ENCODE data around the gene CCDC33.
"Not testable (repeated sequence)": the region's sequence is repeated elsewhere in the genome, so short reads cannot be mapped to it uniquely, and the experiment has no call there.

The CCDC33 gene

DNA sequence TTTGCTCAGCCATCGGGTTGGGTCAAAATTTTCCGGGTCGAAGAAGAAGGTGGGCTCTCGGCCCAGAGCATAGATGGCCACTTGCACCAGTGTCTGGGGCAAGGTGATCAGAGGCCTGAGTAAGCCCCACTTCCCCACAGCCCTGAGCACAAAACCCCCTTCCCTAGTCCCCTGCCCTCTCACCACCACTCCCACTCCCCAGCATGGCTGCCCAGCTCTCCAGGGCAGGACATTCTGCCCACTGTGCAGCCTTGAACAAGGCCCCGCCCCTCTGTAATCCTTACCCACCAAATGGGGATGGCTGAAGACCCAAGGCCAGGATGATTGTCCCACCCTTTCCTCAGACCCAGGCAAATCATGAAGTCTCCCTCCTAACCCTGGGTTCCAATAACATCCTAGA lies 102.5 kb downstream of the CCDC33 start:
- no peak for DNase-seq

DNA sequence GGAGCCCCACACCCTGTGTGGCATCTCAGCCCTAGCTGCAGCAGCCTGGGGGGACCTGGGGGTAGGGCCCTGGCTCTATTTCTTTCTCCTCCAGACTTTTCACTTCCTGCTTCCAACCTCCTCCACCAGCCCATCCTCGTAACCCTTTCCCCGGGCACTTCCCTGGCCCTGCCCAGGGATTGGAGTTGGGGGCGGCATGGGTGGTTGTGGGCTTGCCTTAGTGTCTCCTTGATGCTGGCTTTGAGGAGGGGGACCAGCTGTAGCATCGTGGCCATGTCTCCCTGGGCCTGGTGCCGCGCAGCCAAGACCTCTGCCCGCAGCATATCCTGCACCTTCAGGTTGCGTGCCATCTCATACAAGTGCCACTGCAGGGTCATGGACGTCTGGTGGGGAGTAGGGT lies 103.2 kb downstream of the CCDC33 start:
- no peak for DNase-seq

DNA sequence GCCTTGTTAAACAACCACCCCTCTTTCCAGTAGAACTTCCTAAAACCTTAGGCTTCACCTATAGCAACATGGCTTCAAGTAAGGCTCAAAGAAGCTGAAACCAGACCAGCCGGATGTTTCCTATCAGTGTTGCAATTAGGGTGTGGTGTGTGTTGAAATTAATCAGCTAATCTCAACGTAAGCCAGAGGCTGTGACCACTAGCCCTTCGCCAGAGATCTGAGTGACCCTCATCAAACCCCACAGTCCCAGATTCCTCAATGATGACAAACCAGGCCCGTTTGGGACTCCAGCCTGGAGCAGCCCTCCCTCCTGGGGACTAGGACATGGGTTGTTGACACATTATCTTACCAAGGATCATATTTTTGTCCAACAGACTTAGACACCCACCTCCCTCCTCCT lies 104.0 kb downstream of the CCDC33 start:
- DNase-seq: no peak

DNA sequence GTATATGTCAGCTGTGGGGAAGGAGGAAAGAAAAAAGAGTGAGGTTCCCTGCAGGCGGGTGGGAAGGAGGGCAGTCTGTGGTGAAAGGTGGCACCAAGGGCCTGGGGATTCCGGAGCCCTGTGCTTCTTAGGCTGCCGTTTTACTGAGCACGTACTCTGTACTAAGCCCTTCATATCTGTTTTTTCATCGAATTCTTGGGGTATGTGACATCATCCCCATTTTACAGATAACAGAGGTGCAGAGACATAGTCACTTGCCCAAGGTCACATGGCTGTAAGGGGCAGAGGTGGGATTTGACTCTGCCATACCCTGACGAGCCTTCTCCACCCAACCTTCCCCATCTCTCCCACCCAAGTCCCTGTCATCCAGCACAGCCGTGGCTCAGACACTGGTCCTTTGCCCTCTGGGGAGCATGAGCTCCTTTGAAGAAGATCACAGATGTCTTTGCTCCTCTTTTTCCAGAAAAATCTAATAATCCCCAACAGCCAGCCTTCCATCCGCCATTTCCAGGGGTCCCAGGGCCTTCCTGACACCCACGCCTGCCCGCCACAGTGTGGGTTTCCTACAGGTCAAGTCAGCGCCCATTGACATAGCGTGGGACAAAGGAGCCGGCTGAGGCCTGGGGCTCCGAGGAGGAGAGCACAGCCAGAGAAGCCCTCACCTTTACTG lies 107.1 kb downstream of the CCDC33 start:
- no peak for DNase-seq

DNA sequence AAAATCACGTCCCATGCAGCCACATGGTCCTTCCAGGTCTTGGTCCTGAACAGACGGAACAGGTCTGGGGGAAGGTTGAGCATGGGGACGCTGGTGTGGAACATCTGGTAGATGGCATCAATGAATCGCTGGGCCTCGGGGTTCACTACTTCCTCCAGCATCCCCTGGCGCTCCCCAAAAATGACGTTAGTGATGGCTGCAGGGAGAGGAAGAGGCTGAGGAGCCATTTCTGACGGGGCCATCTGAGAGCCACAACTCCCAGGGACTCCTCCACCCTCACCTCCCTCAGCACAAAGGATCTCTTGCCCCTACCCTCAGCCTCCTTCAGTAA lies 107.6 kb downstream of the CCDC33 start:
- DNase-seq: no peak

DNA sequence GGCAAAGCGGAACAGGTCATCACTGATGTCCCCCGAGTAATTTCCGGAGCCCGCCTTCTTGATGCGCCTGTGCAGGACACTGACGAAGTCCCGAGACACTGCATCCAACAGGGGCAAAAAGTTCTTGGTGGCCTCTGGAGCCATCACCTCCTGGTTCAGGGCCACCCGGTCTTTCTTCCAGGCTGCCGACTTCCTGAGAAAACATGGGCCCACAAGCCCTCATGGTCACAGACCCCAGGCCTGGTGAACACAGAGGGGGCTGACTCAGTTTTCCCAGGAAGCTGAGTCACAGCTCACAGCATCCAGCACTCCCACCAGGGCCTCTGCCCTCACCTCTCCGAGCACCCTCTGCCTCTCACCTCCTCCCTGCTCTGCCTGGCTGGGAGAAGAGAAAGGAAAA lies 108.9 kb downstream of the CCDC33 start:
- peak; percentile 68 for DNase-seq

DNA sequence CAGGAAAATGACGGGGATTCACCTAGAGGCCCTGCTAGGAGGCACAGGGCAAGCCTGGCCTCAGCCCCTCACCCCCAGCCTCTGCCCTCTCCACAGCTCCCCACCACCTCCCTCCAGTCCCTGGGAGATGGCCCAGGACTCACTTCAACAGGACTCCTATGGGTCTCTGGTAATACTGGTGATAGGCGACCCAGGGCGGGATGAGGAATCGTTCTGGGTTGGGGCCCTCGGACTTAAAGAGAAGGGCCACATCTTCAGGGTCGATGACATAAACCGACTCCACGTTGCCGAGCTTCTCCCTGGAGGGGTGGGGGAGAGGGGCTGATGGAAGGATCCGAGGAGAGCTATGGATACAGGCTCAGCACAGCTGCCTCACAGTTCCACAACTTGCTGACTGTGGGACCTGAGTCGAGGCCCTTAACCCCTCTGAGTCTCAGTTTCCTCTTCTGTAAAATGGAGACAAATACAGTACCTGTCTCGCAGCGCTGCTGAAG lies 111.7 kb downstream of the CCDC33 start:
- no peak for DNase-seq

DNA sequence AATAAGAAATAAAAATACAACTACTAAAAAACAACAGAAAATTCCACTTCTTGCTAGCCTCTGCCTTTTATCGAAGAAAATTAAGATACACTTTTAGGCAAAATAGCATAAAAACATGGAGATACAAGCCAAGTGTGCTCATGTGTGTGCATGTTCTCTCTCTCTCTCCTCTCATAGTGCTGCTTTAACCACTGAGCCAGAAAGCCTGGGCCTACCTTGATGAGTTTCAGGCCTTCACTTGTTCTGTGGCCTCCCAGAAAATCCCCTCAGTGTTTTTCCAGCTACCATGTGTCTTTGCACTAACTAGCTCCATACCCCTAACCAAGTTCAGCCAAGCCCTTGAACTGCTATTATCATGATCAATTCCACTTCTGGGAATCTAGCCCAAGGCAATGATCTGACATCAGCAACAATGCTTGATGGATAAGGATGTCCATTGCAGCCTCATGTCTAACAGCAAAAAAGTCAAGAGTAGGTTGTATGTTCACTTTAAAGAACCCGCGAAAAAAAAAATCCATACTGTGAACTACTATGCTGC lies 113.2 kb downstream of the CCDC33 start:
- no peak for DNase-seq

DNA sequence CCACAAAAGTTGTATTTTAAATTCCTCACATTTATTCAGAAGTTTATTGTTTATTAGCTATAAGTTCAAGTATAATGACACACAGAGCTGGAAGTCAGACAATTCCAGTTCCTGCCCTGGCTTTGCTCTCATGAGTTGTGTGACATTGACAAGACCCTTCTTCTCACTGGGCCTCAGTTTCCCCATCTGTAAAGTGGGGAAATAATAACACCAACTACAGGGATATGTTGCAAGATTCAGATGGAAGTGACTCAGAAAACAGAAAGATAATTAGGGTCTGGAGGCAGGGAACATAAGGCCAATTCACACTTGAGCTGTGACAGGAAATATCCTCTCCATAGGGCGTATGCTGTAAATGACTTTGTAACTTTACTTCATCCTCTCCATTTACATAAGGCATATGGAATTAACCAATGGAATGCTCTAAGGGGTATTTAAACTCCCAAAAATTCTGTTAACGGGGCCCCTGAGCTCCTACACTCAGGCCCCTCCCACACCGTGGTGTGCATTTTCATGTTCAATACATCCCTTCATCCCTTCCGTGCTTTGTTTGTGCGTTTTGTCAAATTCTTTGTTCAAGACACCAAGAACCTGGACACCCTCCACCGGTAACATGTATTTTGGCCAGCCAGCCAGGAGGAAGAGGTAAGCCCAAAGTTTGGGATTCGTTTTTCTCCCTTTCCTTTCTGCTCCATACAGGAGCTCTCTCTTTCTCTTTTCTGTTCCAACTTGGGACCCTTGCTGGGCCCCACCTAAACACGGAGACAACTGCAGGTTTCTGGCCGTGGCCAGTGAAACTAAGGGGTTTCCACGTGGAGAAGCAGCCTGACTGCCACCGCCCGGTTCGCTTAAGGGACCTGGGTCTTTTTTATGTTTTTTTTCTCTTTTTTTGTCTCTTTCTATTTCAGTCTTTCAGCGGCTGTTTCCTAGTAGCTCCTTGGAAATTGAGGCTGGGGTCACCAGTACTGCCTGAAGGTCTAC lies 114.5 kb downstream of the CCDC33 start:
- no peak for DNase-seq

DNA sequence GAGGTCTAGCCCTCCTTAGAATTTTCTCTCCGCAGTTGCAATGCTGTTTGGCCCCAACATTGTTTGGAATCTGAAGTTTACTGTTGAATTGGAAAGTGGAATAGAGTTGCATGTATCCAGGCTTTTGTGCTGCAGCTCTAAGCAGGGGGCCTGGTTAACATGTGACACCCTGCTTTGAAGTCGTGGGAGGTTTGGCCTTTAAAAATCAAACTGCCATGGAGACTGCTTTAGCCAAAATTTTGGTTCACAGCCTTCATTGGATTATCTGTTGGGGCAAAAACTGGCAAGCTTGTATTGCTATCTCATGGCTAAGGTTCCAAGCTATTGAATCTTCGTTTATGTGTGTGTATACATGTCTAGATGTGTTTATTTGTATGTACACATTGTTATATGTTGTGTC lies 115.5 kb downstream of the CCDC33 start:
- DNase-seq: no peak

DNA sequence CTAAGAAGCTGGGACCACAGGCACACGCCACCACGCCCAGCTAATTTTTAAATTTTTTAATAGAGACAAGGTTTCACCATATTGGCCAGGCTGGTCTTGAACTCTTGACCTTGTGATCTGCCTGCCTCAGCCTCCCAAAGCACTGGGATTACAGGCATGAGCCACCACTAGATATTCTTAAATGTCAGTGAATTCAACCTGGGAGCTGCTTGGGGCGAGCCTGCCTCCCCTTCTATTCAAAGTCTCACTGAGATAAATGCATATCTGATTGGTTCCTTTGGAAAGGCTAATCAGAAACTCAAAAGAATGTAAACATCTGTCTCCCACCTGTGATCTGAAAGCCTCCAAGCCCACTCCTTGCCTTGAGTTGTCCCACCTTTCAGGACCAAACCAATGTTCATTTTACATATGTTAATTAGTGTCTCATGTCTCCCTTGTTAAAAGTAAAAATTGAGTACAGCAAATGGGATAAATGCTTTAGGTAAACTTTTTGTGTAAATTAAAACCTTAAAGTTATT lies 116.3 kb downstream of the CCDC33 start:
- DNase-seq: no peak

DNA sequence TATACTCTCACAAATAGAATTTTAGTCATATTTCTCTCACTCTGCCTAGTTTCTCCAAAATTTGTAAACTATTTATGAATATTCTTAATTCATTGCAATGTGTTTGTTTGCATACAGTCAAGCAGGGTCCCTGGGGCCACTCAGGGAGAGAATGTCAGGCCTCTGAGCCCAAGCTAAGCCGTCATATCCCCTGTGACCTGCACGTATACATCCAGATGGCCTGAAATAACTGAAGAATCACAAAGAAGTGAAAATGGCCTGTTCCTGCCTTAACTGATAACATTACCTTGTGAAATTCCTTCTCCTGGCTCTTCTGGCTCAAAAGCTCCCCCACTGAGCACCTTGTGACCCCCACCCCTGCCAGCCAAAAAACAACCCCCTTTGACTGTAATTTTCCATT lies 117.9 kb downstream of the CCDC33 start:
- not testable (repeated sequence) for DNase-seq

DNA sequence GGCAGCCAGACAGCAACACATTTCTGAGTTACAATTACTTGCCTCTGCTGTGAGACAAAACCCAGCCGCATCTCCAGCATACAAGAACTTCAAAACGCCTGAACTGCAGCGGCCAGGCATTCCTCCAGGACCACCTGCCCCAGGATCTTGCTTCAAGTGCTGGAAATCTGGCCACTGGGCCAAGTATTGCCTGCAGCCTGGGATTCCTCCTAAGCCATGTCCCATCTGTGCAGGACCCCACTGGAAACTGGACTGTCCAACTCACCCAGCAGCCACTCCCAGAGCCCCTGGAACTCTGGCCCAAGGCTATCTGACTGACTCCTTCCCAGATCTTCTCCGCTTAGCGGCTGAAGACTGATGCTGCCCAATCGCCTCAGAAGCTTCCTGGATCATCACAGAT lies 119.9 kb downstream of the CCDC33 start:
- DNase-seq: not testable (repeated sequence)

DNA sequence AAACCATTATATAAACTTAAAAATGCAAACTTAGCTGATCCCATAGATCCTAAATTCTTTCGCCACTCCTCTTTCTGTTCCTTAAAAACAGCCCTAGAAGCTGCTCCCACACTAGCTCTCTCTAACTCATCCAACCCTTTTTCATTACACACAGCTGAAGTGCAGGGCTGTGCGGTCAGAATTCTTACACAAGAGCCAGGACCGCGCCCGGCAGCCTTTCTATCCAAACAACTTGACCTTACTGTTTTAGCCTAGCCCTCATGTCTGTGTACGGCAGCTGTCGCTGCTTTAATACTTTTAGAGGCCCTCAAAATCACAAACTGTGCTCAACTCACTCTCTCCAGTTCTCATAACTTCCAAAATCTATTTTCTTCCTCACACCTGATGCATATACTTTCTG lies 121.4 kb downstream of the CCDC33 start:
- not testable (repeated sequence) for DNase-seq

DNA sequence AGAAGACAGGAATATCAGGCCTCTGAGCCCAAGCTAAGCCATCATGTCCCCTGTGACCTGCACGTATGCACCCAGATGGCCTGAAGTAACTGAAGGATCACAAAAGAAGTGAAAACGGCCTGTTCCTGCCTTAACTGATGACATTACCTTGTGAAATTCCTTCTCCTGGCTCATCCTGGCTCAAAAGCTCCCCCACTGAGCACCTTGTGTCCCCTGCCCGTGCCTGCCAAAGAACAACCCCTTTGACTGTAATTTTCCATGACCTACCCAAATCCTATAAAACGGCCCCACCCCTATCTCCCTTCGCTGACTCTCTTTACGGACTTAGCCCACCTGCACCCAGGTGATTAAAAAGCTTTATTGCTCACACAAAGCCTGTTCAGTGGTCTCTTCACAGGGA lies 123.2 kb downstream of the CCDC33 start:
- DNase-seq: not testable (repeated sequence)

DNA sequence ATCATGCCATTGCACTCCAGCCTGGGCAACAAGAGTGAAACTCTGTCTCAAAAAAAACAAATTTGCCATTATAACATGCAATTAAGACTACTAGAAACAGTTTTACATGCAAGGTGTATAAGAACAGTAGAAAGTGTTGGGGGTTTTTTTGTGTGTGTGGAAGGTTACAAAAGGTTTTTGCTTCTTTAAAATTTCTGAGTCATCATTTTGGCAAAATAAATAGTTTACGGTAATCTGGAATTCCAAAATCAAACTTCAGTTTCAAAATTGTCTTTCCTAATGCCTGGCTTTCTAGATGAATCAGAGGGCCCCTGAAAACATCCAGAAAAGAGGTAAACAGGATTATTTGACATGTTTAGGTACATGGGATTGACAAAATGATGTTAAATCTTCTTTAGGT lies 124.7 kb downstream of the CCDC33 start:
- DNase-seq: not testable (repeated sequence)

DNA sequence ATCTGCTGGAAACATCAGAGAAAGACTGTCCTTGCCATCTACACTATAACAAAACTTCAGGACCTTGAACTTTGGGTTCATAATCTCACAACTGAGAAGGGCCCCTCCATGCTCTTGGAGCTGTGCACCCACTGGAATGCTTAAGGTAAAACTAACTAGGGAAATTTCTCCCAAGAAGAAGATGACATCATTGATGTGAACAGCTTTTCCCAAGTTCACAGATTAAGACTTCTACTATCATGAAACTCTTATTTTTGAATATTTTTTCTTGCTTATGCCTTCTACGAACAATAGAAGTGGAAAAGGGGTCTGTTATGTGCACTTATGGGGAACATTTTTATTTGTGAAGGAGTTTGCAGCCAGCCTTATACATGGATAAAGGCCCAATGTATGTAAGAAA lies 126.4 kb downstream of the CCDC33 start:
- no peak for DNase-seq

DNA sequence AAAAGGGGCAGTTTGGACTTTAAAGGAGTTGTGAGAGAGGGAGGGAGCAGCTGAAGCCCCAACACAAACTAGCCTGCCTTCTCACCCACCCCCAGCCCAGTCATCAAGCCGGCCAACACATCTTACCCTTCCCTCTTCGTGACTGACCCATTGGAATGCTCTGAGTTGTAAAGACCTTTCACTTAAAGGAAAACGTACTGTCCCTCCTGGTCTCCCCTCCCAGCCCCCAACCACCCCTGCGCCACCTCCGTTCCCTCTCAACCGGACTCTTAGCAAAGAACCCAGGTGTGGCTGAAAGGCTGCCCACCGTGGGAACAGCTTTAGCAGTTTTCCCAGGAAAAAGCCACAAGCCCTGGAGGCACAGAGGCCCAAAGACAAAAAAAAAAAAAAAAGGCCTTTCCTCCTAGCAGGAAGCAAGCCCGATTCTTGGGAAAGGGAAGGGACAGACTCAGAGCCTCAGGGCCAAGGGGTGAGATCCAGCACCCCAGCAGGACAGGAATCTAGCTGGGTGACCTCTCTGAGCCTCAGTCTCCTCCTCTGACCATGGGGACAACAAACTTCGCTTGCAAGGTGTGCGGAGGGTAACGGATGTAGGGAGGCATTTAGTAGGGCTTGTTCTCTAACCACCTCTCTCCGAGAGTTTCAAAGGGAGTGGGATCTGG lies 128.9 kb downstream of the CCDC33 start:
- no peak for DNase-seq

DNA sequence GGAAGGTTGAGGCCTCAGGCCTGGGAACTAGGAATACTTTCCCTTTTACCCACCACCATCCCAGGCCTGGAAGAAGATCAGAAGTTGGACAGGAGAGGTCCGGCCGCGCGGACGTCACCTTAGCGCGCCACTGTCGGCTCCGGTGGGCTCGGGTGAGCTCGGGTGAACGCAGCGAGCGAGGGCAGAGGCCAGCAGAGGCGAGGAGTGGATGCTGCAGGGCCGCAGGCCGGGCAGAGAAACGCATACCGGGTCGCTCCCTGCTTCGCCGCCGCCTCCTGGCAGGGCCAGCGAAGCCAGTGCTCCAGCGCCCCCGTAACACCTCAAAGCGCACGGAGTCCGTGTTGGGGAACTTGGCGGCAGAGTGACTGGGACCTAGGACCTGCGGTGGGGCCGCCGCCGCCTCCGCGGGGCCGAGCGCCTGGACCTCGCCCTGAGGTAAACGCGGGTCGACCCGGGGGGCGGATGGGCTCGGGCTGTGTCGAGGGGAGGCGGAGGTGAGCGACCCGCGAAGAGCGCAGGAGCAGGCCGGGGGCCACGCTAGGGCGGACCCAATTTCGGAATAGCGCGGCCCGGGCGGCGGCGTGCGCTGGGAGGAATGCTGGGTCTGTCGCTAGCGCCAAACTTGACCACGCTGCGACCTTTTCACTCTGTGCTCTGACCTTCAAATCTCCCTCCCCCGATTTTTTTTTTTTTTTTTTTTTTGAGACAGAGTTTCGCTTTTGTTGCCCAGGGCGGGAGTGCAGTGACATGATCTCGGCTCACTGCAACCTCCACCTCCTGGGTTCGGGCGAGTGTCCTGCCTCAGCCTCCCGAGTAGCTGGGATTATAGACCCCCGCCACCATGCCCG lies 129.7 kb downstream of the CCDC33 start:
- DNase-seq: peak; percentile 70

DNA sequence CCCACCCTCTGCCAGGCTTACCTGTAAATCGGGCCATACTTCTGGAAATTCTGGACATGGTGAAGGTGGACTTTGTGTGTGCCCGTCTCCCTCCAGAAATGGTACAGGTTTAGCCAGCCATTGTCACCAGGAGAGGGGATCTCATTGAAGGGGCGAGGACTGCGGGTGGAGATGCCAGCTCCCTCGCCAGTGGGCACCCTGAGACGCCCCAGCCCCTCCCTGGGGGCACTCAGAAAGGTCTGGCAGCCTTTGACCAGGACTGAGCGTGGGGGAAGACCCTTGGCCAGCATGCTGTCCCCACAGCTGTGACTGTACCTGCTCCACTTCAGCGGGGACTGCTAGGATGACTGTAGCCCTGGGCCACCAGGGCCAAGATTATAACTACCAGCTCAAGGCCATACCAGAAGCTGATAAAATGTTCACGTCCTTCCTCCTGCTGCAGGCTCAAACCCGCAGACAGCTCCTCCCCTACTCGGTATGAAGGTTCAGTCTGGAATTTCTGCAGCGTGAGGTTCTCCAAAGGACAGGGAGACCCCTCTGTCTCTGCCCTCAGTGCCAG lies 131.2 kb downstream of the CCDC33 start, which contains the start of gene CYP11A1:
TSS of gene CYP11A1 (minus strand) at position 351 of the 559 bp plus-strand sequence. CDS start at position 290, 61 bp downstream.
- DNase-seq: no peak

DNA sequence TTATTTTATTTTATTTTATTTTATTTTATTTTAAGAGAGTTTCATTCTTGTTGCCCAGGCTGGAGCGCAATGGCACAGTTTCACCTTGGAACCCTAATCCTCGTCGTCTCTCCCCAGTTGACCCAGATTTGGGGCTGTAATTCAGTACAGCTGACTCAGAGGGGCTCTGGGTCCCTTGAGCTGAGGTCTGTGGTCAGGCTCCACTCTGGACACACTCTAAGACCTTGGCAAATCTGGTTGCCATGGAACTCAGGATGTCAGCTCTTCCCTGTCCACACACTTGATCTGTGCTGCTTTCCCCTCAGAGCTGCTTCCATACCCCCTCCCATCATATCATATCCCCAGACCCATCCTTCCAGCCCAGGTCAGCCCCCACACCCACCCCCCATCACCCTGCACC lies 132.0 kb downstream of the CCDC33 start:
- DNase-seq: no peak
